Measurements from ENCODE around the gene NDUFAF4.

DNA sequence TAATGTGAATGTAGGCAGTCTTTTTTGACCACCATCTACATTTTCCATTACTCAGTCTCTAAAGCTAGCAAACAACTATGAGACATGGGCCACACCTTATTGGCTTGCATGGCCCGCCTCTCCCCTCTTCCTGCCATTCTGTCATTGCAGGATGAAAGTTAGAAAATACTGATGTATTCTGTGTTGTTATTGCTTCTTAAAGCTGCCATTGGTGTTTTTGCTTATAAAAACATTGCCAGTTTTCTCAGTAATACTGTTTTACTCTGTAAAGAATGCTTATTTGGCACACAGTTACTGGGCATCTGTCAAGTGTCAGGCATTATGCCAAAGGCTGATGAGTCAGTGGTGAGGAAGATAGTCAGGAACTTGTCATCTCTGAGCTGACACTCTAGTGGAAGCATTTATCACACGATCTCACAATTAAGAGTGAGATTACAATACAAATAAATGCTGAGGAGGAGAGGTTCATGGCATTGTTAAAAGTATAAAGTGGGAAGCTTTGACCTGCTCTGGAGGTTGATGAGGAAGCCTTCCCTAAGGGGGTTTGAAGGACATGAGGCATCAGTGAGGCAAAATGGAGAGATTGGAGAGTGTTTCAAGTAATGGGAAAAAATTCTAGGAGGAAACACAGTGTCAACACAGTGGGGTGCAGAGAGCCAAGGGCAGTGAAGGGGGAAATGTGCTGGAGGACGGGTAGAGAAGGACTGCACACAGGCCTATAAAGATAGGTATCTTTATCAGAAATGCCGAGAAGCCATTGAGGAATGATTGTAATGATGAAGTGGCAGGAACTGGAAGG, 41.5 kb upstream of the NDUFAF4 start:
- TF ChIP-seq EZH2 (IDR thresholded peaks at IDR 0.05; ENCODE audit: borderline replicate concordance, control insufficient read depth, low read depth, low read length): no peak
- no peak for TF ChIP-seq NFIC (IDR thresholded peaks at IDR 0.05; ENCODE audit: low read depth, low read length)
- no peak for TF ChIP-seq NFXL1 (IDR thresholded peaks at IDR 0.05; ENCODE audit: borderline replicate concordance)
- TF ChIP-seq BRCA1 (IDR thresholded peaks at IDR 0.05; ENCODE audit: low read depth, low read length): no peak
- no peak for TF ChIP-seq POLR2AphosphoS5 (IDR thresholded peaks at IDR 0.05; ENCODE audit: low read length)
- no peak for TF ChIP-seq POLR2A (IDR thresholded peaks at IDR 0.05; ENCODE audit: low read depth, low read length)
- TF ChIP-seq, protein P1, sequence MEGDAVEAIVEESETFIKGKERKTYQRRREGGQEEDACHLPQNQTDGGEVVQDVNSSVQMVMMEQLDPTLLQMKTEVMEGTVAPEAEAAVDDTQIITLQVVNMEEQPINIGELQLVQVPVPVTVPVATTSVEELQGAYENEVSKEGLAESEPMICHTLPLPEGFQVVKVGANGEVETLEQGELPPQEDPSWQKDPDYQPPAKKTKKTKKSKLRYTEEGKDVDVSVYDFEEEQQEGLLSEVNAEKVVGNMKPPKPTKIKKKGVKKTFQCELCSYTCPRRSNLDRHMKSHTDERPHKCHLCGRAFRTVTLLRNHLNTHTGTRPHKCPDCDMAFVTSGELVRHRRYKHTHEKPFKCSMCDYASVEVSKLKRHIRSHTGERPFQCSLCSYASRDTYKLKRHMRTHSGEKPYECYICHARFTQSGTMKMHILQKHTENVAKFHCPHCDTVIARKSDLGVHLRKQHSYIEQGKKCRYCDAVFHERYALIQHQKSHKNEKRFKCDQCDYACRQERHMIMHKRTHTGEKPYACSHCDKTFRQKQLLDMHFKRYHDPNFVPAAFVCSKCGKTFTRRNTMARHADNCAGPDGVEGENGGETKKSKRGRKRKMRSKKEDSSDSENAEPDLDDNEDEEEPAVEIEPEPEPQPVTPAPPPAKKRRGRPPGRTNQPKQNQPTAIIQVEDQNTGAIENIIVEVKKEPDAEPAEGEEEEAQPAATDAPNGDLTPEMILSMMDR (IDR thresholded peaks at IDR 0.05 in 2 of 3, conservative IDR thresholded peaks at IDR 0.05 in 1 of 3; ENCODE audit: control insufficient read depth in 2 of 3, extremely low read depth in 1 of 3, insufficient read depth in 1 of 3, low read depth in 3 of 3, low read length in 3 of 3): no peak
- no peak for TF ChIP-seq DPF2 (IDR thresholded peaks at IDR 0.05)
- TF ChIP-seq GABPA (IDR thresholded peaks at IDR 0.05; ENCODE audit: low read depth): no peak
- TF ChIP-seq MXI1 (IDR thresholded peaks at IDR 0.05; ENCODE audit: low read depth, low read length): no peak

All from GM12878 (cell line).